Upper lobe of left lung (tissue), 6 donors: Measurements from ENCODE around the gene PABPN1L. TPM values are rescaled to one million over a fixed set of nuclear protein-coding genes. Genes with fewer than 3 reads are reported as not detected.
A peak's percentile ranks its signal among the peaks of the same experiment; 100 is the strongest.

Experiments used
- ATAC-seq, 2 donors: fragments of 200-7000 bp; cut with Tn5 transposase; one replicate each; pipeline ENCODE4 v1.9.1; 2022; ENCODE audit warnings: mild to moderate bottlenecking in 2 of 2, moderate library complexity in 2 of 2; ENCODE audit not compliant: low FRiP score in 2 of 2
- DNase-seq, 2 donors: peaks; one replicate each; pipeline ENCODE4 v3.0.0-alpha.2; 2019 to 2020
- H3K27ac ChIP-seq, 4 donors: fragments of 200-600 bp; sonication (generic); one replicate each; pipeline ENCODE4 v1.5.1; 2016 to 2019
- H3K27me3 ChIP-seq, 4 donors: fragments of 200-600 bp; sonication (generic); one replicate each; pipeline ENCODE4 v1.5.1; 2017 to 2019
- H3K36me3 ChIP-seq, 4 donors: fragments of 200-600 bp; sonication (generic); one replicate each; pipeline ENCODE4 v1.5.1; 2016 to 2019
- H3K4me1 ChIP-seq, 4 donors: fragments of 200-600 bp; sonication (generic); one replicate each; pipeline ENCODE4 v1.5.1; 2018 to 2019
- H3K4me3 ChIP-seq, 4 donors: fragments of 200-600 bp; sonication (generic); one replicate each; pipeline ENCODE4 v1.5.1; 2017 to 2019; ENCODE audit warnings: mild to moderate bottlenecking in 2 of 4, moderate library complexity in 1 of 4
- H3K9me3 ChIP-seq, 4 donors: fragments of 200-600 bp; sonication (generic); one replicate each; pipeline ENCODE4 v1.5.1; 2018 to 2019
- EP300 ChIP-seq, 4 donors: sonication (generic); formaldehyde crosslinking; IDR thresholded peaks; one replicate each; pipeline ENCODE4 v1.5.1; 2017; ENCODE audit warnings: antibody characterized with exemption in 4 of 4, control low read depth in 2 of 4
- POLR2A ChIP-seq, 4 donors: fragments of 450-650 bp; IDR thresholded peaks; one replicate each; pipeline ENCODE4 v1.5.1; 2016 to 2017; ENCODE audit warnings: antibody characterized with exemption in 4 of 4, mild to moderate bottlenecking in 2 of 4
- POLR2AphosphoS5 ChIP-seq, 2 donors: sonication (generic); formaldehyde crosslinking; IDR thresholded peaks; one replicate each; pipeline ENCODE4 v1.5.1; 2017; ENCODE audit warnings: antibody characterized with exemption in 2 of 2
- WGBS, 2 donors: methylation state at CpG; one replicate each; pipeline ENCODE4 v1.1.5; 2017 to 2018; 5-methylcytosine and 5-hydroxymethylcytosine counted together
- total RNA-seq, 6 donors: library from RNA; depleted of rRNA in 4 of 6; stranded (reverse); fragments of >200 nt in 4 of 6; gene quantifications; one replicate each; pipeline versions ENCODE4 v1.1.0 to v1.2.1, GENCODE V29; 2016 to 2021
- TF ChIP-seq, protein P1 (sequence below), 6 experiments: fragments of 450-650 bp in 4 of 6; fragments of 200-600 bp in 2 of 6; sonication (generic) in 2 of 6; IDR thresholded peaks; one replicate each; pipeline ENCODE4 v1.5.1; 2016 to 2019; ENCODE audit warnings: antibody characterized with exemption in 6 of 6
- donor health status: DM: no; HTN: no; CAD: no; lungs with moderate emphysema.
- donor health status: DM: no; HTN: yes; CAD: no; lungs with severe emphysema.

The PABPN1L gene
- total RNA-seq, 6 donors from 2014 or later, result 0.20 TPM; not detected in 5

DNA sequence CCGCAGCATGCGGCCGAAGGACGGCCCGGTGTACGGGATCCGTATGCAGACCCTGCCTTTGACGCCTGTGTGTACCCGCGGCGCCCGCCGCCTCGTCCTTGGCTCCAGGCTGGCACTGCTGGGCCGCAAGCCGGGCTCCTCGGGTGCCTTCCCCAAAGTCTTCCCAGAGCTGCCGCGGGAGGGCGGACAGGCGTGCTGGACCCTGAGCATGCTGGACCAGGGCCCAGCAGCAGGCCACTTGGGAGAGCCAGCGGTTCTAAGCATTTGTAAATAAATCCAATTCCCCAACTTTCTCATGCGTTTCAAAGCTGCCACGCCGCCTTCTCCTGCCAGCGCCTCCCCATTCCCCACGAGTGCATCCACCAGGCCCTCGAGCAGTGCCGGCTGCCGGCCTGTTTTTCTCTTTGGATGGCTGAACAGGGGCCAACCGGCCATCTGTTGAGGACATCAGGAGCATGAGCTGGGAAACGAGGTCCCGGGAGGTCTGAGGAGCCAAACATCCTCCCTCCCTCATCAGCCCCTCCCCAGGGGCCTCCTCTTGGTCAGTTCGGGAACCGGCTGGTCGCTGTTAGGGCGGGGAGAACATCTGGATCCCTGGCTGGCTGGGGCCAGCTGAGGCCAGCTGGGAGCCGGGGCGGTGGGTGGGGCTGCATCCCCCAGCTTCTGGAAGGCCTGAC is 20.5 kb upstream of the PABPN1L start:
- TF ChIP-seq POLR2AphosphoS5 (IDR thresholded peaks at IDR 0.05) (peak; percentile 67 to 87), POLR2A (IDR thresholded peaks at IDR 0.05) (no peak), EP300 (IDR thresholded peaks at IDR 0.05) (peak in 1 of 4 donors; percentile 52)
- TF ChIP-seq, protein P1, sequence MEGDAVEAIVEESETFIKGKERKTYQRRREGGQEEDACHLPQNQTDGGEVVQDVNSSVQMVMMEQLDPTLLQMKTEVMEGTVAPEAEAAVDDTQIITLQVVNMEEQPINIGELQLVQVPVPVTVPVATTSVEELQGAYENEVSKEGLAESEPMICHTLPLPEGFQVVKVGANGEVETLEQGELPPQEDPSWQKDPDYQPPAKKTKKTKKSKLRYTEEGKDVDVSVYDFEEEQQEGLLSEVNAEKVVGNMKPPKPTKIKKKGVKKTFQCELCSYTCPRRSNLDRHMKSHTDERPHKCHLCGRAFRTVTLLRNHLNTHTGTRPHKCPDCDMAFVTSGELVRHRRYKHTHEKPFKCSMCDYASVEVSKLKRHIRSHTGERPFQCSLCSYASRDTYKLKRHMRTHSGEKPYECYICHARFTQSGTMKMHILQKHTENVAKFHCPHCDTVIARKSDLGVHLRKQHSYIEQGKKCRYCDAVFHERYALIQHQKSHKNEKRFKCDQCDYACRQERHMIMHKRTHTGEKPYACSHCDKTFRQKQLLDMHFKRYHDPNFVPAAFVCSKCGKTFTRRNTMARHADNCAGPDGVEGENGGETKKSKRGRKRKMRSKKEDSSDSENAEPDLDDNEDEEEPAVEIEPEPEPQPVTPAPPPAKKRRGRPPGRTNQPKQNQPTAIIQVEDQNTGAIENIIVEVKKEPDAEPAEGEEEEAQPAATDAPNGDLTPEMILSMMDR (IDR thresholded peaks at IDR 0.05), result no peak
- 75 to 79% methylated on average over 27 to 36 of the region's 39 CpGs for WGBS, 2 donors
- ATAC-seq (peak; percentile 31 to 50), DNase-seq (peak; percentile 59 to 89)
- Histone ChIP-seq H3K9me3 (no peaks in the 10 kb centered on the region), H3K36me3 (peaks cover 0 to 58% (median 24%) of the 10 kb centered on the region in 4 donors), H3K27ac (peak overlapping the region; percentile 35 to 80 (median 67)), H3K27me3 (no peaks in the 10 kb centered on the region), H3K4me1 (peaks cover 3 to 14% (median 8%) of the 10 kb centered on the region in 4 donors), H3K4me3 (no peak overlapping the region)

DNA sequence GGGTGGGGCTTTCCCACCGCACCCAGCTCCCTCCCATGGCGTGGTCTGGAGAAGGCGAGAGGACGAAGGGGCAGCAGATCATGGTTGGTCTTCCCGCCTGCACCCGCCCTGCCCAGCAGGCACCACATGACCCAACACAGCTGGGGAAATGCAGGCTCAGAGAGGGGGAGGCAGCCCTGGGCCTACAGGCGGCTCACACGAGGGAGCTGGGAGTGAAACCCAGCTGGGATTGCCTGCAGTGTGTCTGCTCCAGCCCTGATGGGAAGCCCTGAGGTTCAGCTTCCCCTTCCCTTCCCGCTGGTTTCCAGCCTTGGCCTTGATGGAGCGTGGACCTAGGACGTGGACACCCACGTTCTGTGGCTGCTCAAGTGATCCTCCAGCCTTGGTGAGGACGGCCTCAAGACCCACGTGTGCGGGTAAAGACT is 20.0 kb upstream of the PABPN1L start:
- no peak for ATAC-seq
- DNase-seq, result peak in 1 of 2 donors; percentile 24
- peaks cover 0 to 57% (median 24%) of the 10 kb centered on the region in 4 donors for H3K36me3 ChIP-seq
- H3K9me3 ChIP-seq, result no peaks in the 10 kb centered on the region
- TF ChIP-seq POLR2AphosphoS5 (IDR thresholded peaks at IDR 0.05) (peak in 1 of 2 donors; percentile 49), EP300 (IDR thresholded peaks at IDR 0.05) (peak in 1 of 4 donors; percentile 38), POLR2A (IDR thresholded peaks at IDR 0.05) (no peak)
- TF ChIP-seq, protein P1 (IDR thresholded peaks at IDR 0.05), result no peak
- H3K4me1 ChIP-seq, result peaks cover 3 to 15% (median 9%) of the 10 kb centered on the region in 4 donors
- no peaks in the 10 kb centered on the region for H3K27me3 ChIP-seq
- H3K27ac ChIP-seq, result peak overlapping the region; percentile 35 to 80 (median 64)
- 72% methylated on average over 12 of the region's 15 CpGs; no CpG with 5 or more reads in 1 of the 2 donors for WGBS, 2 donors
- H3K4me3 ChIP-seq, result no peak overlapping the region

DNA sequence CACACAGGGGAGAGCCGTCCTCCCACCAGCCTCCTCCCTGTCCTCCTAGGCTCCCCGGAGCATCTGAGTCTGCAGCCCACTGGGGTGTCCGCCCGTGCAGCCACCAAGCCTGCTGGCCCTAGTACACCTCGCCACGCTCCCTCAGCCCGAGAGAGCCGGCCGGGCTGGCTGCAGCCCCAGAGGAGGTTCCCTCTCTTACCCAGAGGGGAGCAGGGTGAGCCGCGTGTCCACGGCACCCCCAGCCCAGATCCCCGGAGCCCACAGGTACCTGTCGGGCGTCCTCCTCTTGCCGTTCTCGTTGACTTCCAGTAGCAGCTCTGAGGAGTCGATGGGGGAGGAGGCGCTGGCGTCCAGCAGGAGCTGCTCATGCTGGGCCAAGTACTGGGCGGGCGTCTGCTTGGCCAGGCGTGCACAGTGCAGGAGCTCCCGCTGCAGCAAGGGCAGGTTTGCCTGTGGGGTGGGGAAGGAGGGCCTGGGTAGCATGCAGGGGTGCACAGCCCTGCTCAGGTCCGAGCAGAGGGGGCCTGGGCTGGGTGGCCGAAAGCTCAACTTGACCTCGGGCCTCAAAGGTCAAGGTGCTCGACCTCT is 19.3 kb upstream of the PABPN1L start:
- no peak for ATAC-seq
- Histone ChIP-seq H3K36me3 (peaks cover 0 to 58% (median 24%) of the 10 kb centered on the region in 4 donors), H3K27me3 (no peaks in the 10 kb centered on the region), H3K27ac (peak overlapping the region; percentile 35 to 80 (median 64)), H3K9me3 (no peaks in the 10 kb centered on the region), H3K4me1 (peaks cover 3 to 22% (median 9%) of the 10 kb centered on the region in 4 donors), H3K4me3 (no peak overlapping the region)
- no peak for TF ChIP-seq EP300 (IDR thresholded peaks at IDR 0.05)
- TF ChIP-seq, protein P1 (IDR thresholded peaks at IDR 0.05), result no peak
- no peak for TF ChIP-seq POLR2A (IDR thresholded peaks at IDR 0.05)
- TF ChIP-seq POLR2AphosphoS5 (IDR thresholded peaks at IDR 0.05), result no peak
- WGBS, 2 donors, result 79 to 89% methylated on average over 6 to 26 of the region's 28 CpGs
- DNase-seq, result no peak

DNA sequence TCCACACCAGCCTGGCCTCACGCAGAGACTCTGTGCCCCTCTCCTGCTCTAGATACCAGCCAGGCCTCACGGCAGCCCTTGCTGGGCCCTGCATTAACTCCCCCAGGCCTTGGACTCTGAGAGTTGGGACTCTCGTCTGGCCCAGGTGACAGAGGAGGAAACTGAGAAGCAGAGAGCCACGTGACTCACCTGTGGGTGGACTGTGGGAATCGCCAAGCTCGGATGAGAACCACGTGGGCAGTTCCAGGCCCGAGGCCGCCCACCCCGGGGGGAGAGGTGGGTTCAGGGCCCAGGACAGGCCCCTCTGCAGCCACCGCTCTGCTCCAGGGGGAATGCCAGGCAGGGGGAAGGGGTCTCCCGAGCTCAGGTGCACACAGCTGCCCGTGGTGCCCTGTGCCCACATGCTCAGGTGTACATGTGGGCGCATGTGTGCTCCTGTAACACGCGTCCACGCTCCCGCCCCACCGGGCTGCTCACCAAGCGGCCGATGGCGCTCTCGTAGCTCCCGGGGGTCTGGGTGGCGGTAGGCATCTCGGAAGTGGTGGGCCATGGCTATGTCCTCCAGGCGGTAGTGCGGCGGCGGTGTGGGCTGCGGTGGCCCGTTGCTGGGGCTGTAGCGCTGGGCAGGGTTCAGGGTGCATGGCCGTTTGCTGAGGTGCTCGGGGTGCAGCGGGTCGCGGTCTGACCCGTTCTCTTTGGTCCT is 18.3 kb upstream of the PABPN1L start:
- Histone ChIP-seq H3K27me3 (no peaks in the 10 kb centered on the region), H3K9me3 (no peaks in the 10 kb centered on the region), H3K4me1 (peaks cover 3 to 25% (median 9%) of the 10 kb centered on the region in 4 donors), H3K36me3 (peaks cover 0 to 62% (median 27%) of the 10 kb centered on the region in 4 donors), H3K27ac (no peak overlapping the region), H3K4me3 (no peak overlapping the region)
- TF ChIP-seq POLR2A (IDR thresholded peaks at IDR 0.05) (no peak), POLR2AphosphoS5 (IDR thresholded peaks at IDR 0.05) (no peak), EP300 (IDR thresholded peaks at IDR 0.05) (no peak)
- TF ChIP-seq, protein P1 (IDR thresholded peaks at IDR 0.05), result no peak
- DNase-seq (no peak), ATAC-seq (no peak)
- 94 to 96% methylated on average over 25 to 35 of the region's 39 CpGs for WGBS, 2 donors
